Endothelial cell of umbilical vein (primary cell): Measurements from ENCODE around the gene TIMM29. TPM values are rescaled to one million over a fixed set of nuclear protein-coding genes. Genes with fewer than 3 reads are reported as not detected.

Experiments used
- BruUV-seq: library from RNA; stranded (reverse); fragments of 400-500 nt; replicated peaks from 2 replicates; lab custom pipeline; 2021; lab: Mats Ljungman, UMichigan
- CTCF ChIA-PET: fragments of 300-600, 350-600 bp; sonication (Branson Sonifier 250); formaldehyde crosslinking; loops from one replicate; lab custom pipeline; 2021; ENCODE audit warnings: antibody characterized with exemption, inconsistent platforms; lab: Charles Lee
- POLR2A ChIA-PET: fragments of 300-600, 350-600 bp; sonication (Branson Sonifier 250); formaldehyde crosslinking; loops from one replicate; lab custom pipeline; 2021; ENCODE audit warnings: antibody characterized with exemption, inconsistent platforms; lab: Charles Lee
- DNase-seq: peaks from one replicate; pipeline ENCODE4 v3.0.0-alpha.2; 2011; ENCODE audit warnings: low read depth, low spot score
- FAIRE-seq: peaks from 2 replicates; lab custom pipeline; 2011; peaks lifted over from hg19 to GRCh38; lab: Jason Lieb, UNC
- H2AFZ ChIP-seq: 2 replicates; pipeline ENCODE4 v1.6.0; 2012; ENCODE audit warnings: low read depth, low read length, control low read depth, inconsistent platforms
- H3K27ac ChIP-seq: 2 replicates; pipeline ENCODE4 v1.5.1; 2011; ENCODE audit warnings: low read depth, mild to moderate bottlenecking, control low read depth, low read length, moderate library complexity; ENCODE audit not compliant: insufficient read depth
- H3K27me3 ChIP-seq, 2 experiments: 2 replicates each; pipeline versions ENCODE4 v1.6.0 to v1.6.1; 2011; ENCODE audit warnings: low read length in 2 of 2, mixed read lengths in 1 of 2; ENCODE audit not compliant: control insufficient read depth in 2 of 2, insufficient read depth in 2 of 2
- H3K36me3 ChIP-seq, 2 experiments: 2 replicates in 1 of 2; 3 replicates in 1 of 2; pipeline ENCODE4 v1.5.1; 2011; ENCODE audit warnings: low read length in 2 of 2, mild to moderate bottlenecking in 1 of 2, moderate library complexity in 1 of 2; ENCODE audit not compliant: control insufficient read depth in 2 of 2, insufficient read depth in 2 of 2; ENCODE audit errors: extremely low read depth in 1 of 2
- H3K4me1 ChIP-seq: 3 replicates; pipeline ENCODE4 v1.5.1; 2011; ENCODE audit warnings: mild to moderate bottlenecking, low read length; ENCODE audit not compliant: control insufficient read depth, insufficient read depth; ENCODE audit errors: extremely low read depth
- H3K4me2 ChIP-seq: 2 replicates; pipeline ENCODE4 v1.6.1; 2011; ENCODE audit warnings: low read length, control low read depth, mixed read lengths; ENCODE audit not compliant: insufficient read depth
- H3K4me3 ChIP-seq, 3 experiments: fragments of 200-600 bp in 1 of 3; sonication (generic), shearing (Covaris generic) in 1 of 3; replicated peaks in 1 of 3; 2 replicates each; pipeline ENCODE4 v1.5.1; 2011 to 2016; ENCODE audit warnings: control low read depth in 3 of 3, low read length in 3 of 3, mild to moderate bottlenecking in 2 of 3, inconsistent platforms in 1 of 3, low read depth in 1 of 3, moderate library complexity in 1 of 3; ENCODE audit not compliant: insufficient read depth in 1 of 3
- H3K79me2 ChIP-seq: 2 replicates; pipeline ENCODE4 v1.6.0; 2012; ENCODE audit warnings: low read length, inconsistent platforms; ENCODE audit not compliant: control insufficient read depth, insufficient read depth
- H3K9ac ChIP-seq: replicated peaks from 2 replicates; pipeline ENCODE3; 2011; ENCODE audit warnings: low read length, control low read depth; ENCODE audit not compliant: insufficient read depth; ENCODE audit errors: extremely low read depth
- H3K9me1 ChIP-seq: replicated peaks from 3 replicates; pipeline ENCODE4 v1.6.0; 2011; ENCODE audit warnings: mild to moderate bottlenecking, low read length; ENCODE audit not compliant: control insufficient read depth, insufficient read depth; ENCODE audit errors: extremely low read depth
- H3K9me3 ChIP-seq: replicated peaks from 2 replicates; pipeline ENCODE4 v1.5.1; 2012; ENCODE audit warnings: low read length, inconsistent platforms; ENCODE audit not compliant: control insufficient read depth, insufficient read depth
- H4K20me1 ChIP-seq: replicated peaks from 2 replicates; pipeline ENCODE3; 2011; ENCODE audit warnings: mild to moderate bottlenecking, low read length; ENCODE audit not compliant: control insufficient read depth, insufficient read depth; ENCODE audit errors: extremely low read depth
- CTCF ChIP-seq, 2 donors: IDR thresholded peaks; 1 replicate in 1 of 2; 2 replicates in 1 of 2; pipeline ENCODE4 v1.5.1; 2011; ENCODE audit warnings: low read length in 2 of 2, mild to moderate bottlenecking in 2 of 2, moderate library complexity in 2 of 2, control low read depth in 1 of 2, inconsistent platforms in 1 of 2, low read depth in 1 of 2; ENCODE audit not compliant: insufficient read depth in 1 of 2; ENCODE audit errors: extremely low read depth in 1 of 2
- EZH2 ChIP-seq: IDR thresholded peaks from 2 replicates; pipeline ENCODE4 v1.6.1; 2012; ENCODE audit warnings: borderline replicate concordance, low read depth, mild to moderate bottlenecking, moderate library complexity, low read length, inconsistent platforms; ENCODE audit not compliant: severe bottlenecking
- FOS ChIP-seq: IDR thresholded peaks from 2 replicates; pipeline ENCODE4 v1.6.1; 2011; ENCODE audit warnings: mild to moderate bottlenecking, low read length, moderate library complexity, borderline replicate concordance; ENCODE audit not compliant: insufficient read depth
- GATA2 ChIP-seq: IDR thresholded peaks from 2 replicates; pipeline ENCODE4 v1.7.0; 2011; ENCODE audit warnings: low read depth, mild to moderate bottlenecking, moderate library complexity, mixed read lengths, low read length; ENCODE audit not compliant: insufficient read length, insufficient read depth
- JUN ChIP-seq: IDR thresholded peaks from 2 replicates; pipeline ENCODE4 v1.6.1; 2011; ENCODE audit warnings: borderline replicate concordance, low read depth; ENCODE audit not compliant: insufficient read length, insufficient read depth
- MYC ChIP-seq: IDR thresholded peaks from one replicate; pipeline ENCODE4 v1.6.1; 2011; ENCODE audit warnings: mild to moderate bottlenecking, low read depth, low read length
- POLR2A ChIP-seq: IDR thresholded peaks from 2 replicates; pipeline ENCODE4 v1.6.1; 2012; ENCODE audit warnings: low read depth, mild to moderate bottlenecking, control low read depth, low read length
- dilution Hi-C: fragments of 300-500 bp; cut with MboI; formaldehyde crosslinking; loops from one replicate; pipeline ENCODE4 v1.15.0; 2019; ENCODE audit warnings: low sequenced_read_pairs; ENCODE audit not compliant: extremely low pct_ligation_motif_present
- intact Hi-C: fragments of 100-400 bp; cut with micrococcal nuclease; formaldehyde crosslinking; loops from one replicate; pipeline ENCODE4 v1.10.0; 2022
- polyA plus RNA-seq, 4 experiments: library from polyadenylated mRNA; depleted of rRNA in 3 of 4; stranded (reverse) in 3 of 4; unstranded in 1 of 4; fragments of >200 nt; gene quantifications; 2 replicates each; pipeline versions ENCODE4 v1.2.1 to v1.2.3, GENCODE V29; 2011 to 2012; ENCODE audit warnings: missing spikeins in 1 of 4
- total RNA-seq: library from RNA; stranded (reverse); gene quantifications from 2 replicates; pipeline ENCODE4 v1.2.3, GENCODE V29; 2021
- TF ChIP-seq, protein P1 (sequence below): IDR thresholded peaks from 2 replicates; pipeline ENCODE4 v1.6.1; 2011; ENCODE audit not compliant: insufficient read depth, insufficient read length

The TIMM29 gene
- total and polyA plus RNA-seq, 2 donors (not counting 3 experiments of a cell fraction or from before 2014, with no cell fraction given) = 10.7 to 20.6 TPM

DNA sequence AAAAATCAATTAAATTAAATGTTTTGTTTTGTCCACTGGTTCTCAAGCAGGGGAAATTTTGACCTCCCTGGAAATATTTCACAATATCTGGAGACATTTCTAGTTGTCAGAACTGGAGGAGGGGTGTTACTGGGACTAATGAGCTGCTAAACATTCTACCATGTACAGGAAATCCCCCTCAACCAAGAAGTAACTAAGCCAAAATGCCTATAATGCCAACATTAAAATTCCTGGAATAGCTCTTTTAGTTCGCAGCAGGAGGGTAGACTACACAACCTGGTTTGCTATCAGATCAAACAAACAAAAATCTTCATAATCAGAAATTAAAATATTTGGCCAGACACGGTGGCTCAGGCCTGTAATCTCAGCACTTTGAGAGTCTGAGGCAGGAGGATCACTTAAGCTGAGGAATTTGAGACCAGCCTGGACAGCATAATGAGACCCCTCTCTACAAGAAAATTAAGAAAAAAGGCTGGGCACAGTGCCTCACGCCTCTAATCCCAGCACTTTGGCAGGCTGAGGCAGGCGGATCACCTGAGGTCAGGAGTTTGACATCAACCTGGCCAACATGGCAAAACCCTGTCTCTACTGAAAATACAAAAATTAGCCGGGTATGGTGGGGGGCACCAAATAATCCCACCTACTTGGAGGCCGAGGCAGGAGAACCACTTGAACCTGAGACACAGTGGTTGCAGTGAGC lies 18.5 kb downstream of the TIMM29 start:
- no peaks in the 10 kb centered on the region for H3K9me1 ChIP-seq
- no peak overlapping the region for H3K9ac ChIP-seq
- H3K4me3 ChIP-seq = no peak overlapping the region
- H3K36me3 ChIP-seq = no peaks in the 10 kb centered on the region
- H2AFZ ChIP-seq = no peak overlapping the region
- H3K4me1 ChIP-seq = no peaks in the 10 kb centered on the region
- no peaks in the 10 kb centered on the region for H3K9me3 ChIP-seq
- POLR2A ChIA-PET = no interaction called here
- no TSS peak for BruUV-seq
- no peak overlapping the region for H3K27ac ChIP-seq
- no peak overlapping the region for H3K4me2 ChIP-seq
- no peaks in the 10 kb centered on the region for H3K27me3 ChIP-seq
- TF ChIP-seq GATA2 = no peak
- no peaks in the 10 kb centered on the region for H4K20me1 ChIP-seq
- no peaks in the 10 kb centered on the region for H3K79me2 ChIP-seq
- dilution Hi-C loops (no loop called here), intact Hi-C loops (no loop called here)
- CTCF ChIA-PET = interaction anchor here (0.7 to 1.3 kb wide), 2 partner anchors 11 to 20 kb away, joined by 4 to 9 read pairs; no protein-coding TSS in a partner anchor
- DNase-seq = no peak
- FAIRE-seq = peak; percentile 21

GRCh38 chr19:10952809-10953208 lies 24.2 kb downstream of the TIMM29 start:
- no peaks in the 10 kb centered on the region for H3K36me3 ChIP-seq
- no peak overlapping the region for H3K4me3 ChIP-seq
- no peaks in the 10 kb centered on the region for H3K4me1 ChIP-seq
- intact Hi-C loops = no loop called here
- H3K79me2 ChIP-seq = no peaks in the 10 kb centered on the region
- H3K9me3 ChIP-seq = no peaks in the 10 kb centered on the region
- BruUV-seq = no TSS peak
- H3K27ac ChIP-seq = no peak overlapping the region
- H3K9ac ChIP-seq = no peak overlapping the region
- H3K9me1 ChIP-seq = no peaks in the 10 kb centered on the region
- no peak overlapping the region for H2AFZ ChIP-seq
- FAIRE-seq (no peak), DNase-seq (no peak)
- TF ChIP-seq POLR2A = no peak
- no peak for TF ChIP-seq JUN
- TF ChIP-seq EZH2 = no peak
- TF ChIP-seq FOS = no peak
- TF ChIP-seq, protein P1, sequence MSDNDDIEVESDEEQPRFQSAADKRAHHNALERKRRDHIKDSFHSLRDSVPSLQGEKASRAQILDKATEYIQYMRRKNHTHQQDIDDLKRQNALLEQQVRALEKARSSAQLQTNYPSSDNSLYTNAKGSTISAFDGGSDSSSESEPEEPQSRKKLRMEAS = no peak
- no peak for TF ChIP-seq GATA2
- no peak for TF ChIP-seq MYC
- TF ChIP-seq CTCF (IDR thresholded peaks at IDR 0.05; ENCODE audit: extremely low read depth in 1 of 2, insufficient read depth in 1 of 2, low read depth in 1 of 2, low read length in 2 of 2) = no peak
- dilution Hi-C loops = no loop called here
- H3K27me3 ChIP-seq = no peaks in the 10 kb centered on the region
- CTCF ChIA-PET = interaction anchor here (0.9 kb wide), 2 partner anchors 11 to 16 kb away, joined by 3 to 4 read pairs; no protein-coding TSS in a partner anchor
- H3K4me2 ChIP-seq = no peak overlapping the region
- POLR2A ChIA-PET = no interaction called here
- H4K20me1 ChIP-seq = no peaks in the 10 kb centered on the region
